KOPT-K1 (cell line): ENCODE results near the gene PIP5K1B.
"Not testable (repeated sequence)": the region's sequence is repeated elsewhere in the genome, so short reads cannot be mapped to it uniquely, and the experiment has no call there.

Experiments
- H3K27ac ChIP-seq: fragments of 200-600 bp; sonication (generic); 2 replicates; pipeline ENCODE4 v1.5.1; 2016; ENCODE audit warnings: antibody characterized with exemption, mild to moderate bottlenecking, low read depth, low read length; ENCODE audit not compliant: poor library complexity, severe bottlenecking
- H3K36me3 ChIP-seq: fragments of 200-600 bp; sonication (generic); 2 replicates; pipeline ENCODE4 v1.5.1; 2017; ENCODE audit warnings: antibody characterized with exemption, mild to moderate bottlenecking, low read length, moderate library complexity; ENCODE audit not compliant: insufficient read depth
- H3K9me3 ChIP-seq: fragments of 200-600 bp; sonication (generic); 2 replicates; pipeline ENCODE4 v1.5.1; 2017; ENCODE audit warnings: antibody characterized with exemption, low read length, mild to moderate bottlenecking; ENCODE audit not compliant: insufficient read depth, poor library complexity, severe bottlenecking

Gene PIP5K1B

GRCh38 chr9:68975365-68976043, 270.5 kb downstream of the PIP5K1B start:
- Histone ChIP-seq H3K27ac (no peak overlapping the region), H3K9me3 (no peaks in the 10 kb centered on the region), H3K36me3 (no peaks in the 10 kb centered on the region)

- no peaks in the 10 kb centered on the region for H3K9me3 ChIP-seq
These were observed 273.0 kb downstream of the PIP5K1B start for GRCh38 chr9:68978066-68978465.

GRCh38 chr9:68978501-68978900, 273.5 kb downstream of the PIP5K1B start:
- Histone ChIP-seq H3K9me3 (no peaks in the 10 kb centered on the region), H3K27ac (no peak overlapping the region), H3K36me3 (no peaks in the 10 kb centered on the region)

More at GRCh38 chr9:68978066-68978465, 273.0 kb downstream of the PIP5K1B start:
- Histone ChIP-seq H3K36me3 (no peaks in the 10 kb centered on the region), H3K27ac (no peak overlapping the region)

GRCh38 chr9:68979538-68980314, 274.7 kb downstream of the PIP5K1B start:
- Histone ChIP-seq H3K36me3 (no peaks in the 10 kb centered on the region), H3K27ac (no peak overlapping the region), H3K9me3 (no peaks in the 10 kb centered on the region)

- Histone ChIP-seq H3K9me3 (no peaks in the 10 kb centered on the region), H3K36me3 (no peaks in the 10 kb centered on the region), H3K27ac (no peak overlapping the region)
These were observed 275.4 kb downstream of the PIP5K1B start for GRCh38 chr9:68980341-68980914.

DNA sequence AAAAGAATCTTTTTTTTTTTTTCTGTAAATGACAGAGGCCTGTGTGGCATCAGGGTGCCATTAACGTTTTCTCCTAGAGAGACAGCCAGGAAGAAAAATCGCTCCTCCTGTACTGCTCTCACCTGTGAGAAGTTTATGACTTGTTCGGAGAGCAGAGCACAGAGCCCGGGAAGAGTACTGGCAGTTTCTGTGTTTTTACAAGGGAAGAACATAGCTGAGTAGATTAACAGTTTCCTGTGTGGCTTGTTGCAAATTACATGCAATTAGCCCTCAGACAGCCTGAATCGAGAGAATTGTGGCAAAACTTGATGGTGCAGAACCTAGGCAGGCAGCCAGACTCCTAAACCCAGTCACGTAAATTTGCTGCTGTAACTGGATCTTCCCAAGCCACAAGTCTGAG, 276.7 kb downstream of the PIP5K1B start:
- H3K9me3 ChIP-seq = no peaks in the 10 kb centered on the region
- no peak overlapping the region for H3K27ac ChIP-seq
- H3K36me3 ChIP-seq = no peaks in the 10 kb centered on the region

DNA sequence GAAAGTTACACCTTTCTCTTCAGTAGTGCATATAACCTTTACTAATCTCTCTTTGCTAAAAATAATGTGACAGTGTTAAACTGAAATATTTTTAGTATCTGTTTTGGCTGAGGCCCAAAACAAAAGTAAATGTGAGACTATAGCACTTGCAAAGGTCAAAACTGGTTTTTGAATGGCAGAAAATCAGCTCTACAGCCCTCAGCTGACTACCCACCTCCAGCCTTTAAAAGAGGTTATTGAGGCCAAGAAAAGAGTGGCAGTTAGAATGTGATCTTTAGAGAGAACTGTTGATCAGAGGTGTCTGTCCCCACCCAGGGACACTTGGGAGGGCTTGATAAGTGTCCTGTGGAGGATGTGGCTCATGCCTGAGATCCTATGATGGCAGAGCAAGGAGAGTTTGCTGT, 278.0 kb downstream of the PIP5K1B start:
- H3K27ac ChIP-seq = no peak overlapping the region
- no peaks in the 10 kb centered on the region for H3K9me3 ChIP-seq
- no peaks in the 10 kb centered on the region for H3K36me3 ChIP-seq

DNA sequence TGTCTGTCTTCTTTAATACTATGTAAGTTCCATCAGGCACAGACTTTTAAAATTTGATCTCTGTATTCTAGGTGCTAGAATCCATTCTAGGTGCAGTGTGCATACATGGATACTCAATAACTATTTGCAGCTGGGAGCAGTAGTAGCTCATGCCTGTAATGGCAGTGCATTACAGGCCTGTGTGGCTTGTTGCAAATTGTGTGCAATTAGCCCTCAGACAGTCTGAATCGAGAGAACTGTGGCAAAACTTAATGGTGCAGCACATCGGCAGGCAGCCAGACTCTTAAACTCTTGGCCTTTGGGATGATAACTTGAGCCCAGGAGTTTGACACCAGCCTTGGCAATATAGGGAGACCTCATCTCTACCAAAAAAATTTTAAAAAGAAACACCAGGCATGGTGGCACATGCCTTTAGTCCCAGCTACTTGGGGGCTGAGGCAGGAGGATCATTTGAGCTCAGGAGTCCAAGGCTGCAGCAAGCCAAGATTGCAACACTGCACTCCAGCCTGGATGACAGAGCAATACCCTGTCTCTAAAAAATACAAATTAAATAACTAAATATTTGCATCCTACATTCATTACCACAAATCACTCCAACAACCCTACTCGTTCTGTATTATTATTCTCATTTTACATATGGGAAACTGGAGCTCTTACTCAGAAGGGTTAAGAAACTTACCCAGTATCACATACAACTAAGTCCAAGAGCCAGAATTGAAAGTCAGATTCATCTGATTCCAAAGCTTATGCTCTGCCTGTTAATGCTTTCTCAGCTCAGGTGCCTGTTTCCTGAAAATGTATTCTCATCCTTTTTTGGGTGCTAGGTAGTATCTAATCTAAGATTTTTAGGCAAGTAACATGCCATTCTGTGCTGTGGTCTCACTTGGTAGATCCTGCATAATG, 278.7 kb downstream of the PIP5K1B start:
- no peaks in the 10 kb centered on the region for H3K36me3 ChIP-seq
- no peaks in the 10 kb centered on the region for H3K9me3 ChIP-seq
- H3K27ac ChIP-seq = no peak overlapping the region

- H3K36me3 ChIP-seq, H3K9me3 ChIP-seq, H3K27ac ChIP-seq: not testable (repeated sequence)
These were observed 281.9 kb downstream of the PIP5K1B start for GRCh38 chr9:68986949-68987348.

GRCh38 chr9:68991457-68991856, 286.4 kb downstream of the PIP5K1B start:
- Histone ChIP-seq H3K9me3 (no peaks in the 10 kb centered on the region), H3K36me3 (no peaks in the 10 kb centered on the region), H3K27ac (no peak overlapping the region)

DNA sequence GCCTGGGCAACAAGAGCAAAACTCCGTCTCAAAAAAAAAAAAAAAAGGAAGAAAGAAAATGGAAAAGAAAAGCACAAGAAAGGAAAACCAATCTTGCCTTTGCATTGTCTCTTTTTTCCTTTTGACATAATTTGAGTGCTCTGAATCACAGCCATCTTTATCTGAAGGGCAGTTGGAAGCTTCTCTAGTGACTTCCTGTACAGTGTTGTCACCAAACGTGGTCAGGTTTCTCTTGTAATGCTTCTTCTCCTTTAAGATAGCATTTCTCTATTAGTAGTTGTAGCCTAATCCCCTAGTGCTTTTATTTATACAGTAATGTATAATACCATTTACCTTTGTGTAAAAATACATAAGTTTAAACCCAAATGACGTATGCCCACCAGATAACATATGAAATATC, 290.7 kb downstream of the PIP5K1B start:
- Histone ChIP-seq H3K36me3 (no peaks in the 10 kb centered on the region), H3K27ac (no peak overlapping the region)

GRCh38 chr9:68996462-68996861, 291.4 kb downstream of the PIP5K1B start:
- Histone ChIP-seq H3K27ac (no peak overlapping the region), H3K36me3 (no peaks in the 10 kb centered on the region), H3K9me3 (no peaks in the 10 kb centered on the region)

More for the DNA sequence above, 290.7 kb downstream of the PIP5K1B start:
- no peaks in the 10 kb centered on the region for H3K9me3 ChIP-seq

GRCh38 chr9:68997666-68998065, 292.6 kb downstream of the PIP5K1B start:
- Histone ChIP-seq H3K36me3 (no peaks in the 10 kb centered on the region), H3K27ac (no peak overlapping the region), H3K9me3 (no peaks in the 10 kb centered on the region)

- Histone ChIP-seq H3K9me3 (no peaks in the 10 kb centered on the region), H3K27ac (no peak overlapping the region), H3K36me3 (no peaks in the 10 kb centered on the region)
These were observed 293.3 kb downstream of the PIP5K1B start for GRCh38 chr9:68998385-68998784.

GRCh38 chr9:68998812-68999211, 293.8 kb downstream of the PIP5K1B start:
- no peak overlapping the region for H3K27ac ChIP-seq
- H3K9me3 ChIP-seq = no peaks in the 10 kb centered on the region
- no peaks in the 10 kb centered on the region for H3K36me3 ChIP-seq
